OCI-LY1 (cell line): ENCODE results near the gene PXN.

Source experiments
- H2AFZ ChIP-seq: fragments of 200-600 bp; sonication (generic), shearing (Covaris generic); 2 replicates; pipeline ENCODE4 v1.6.0; 2014; ENCODE audit warnings: antibody characterized with exemption, mild to moderate bottlenecking, low read length
- H3F3A ChIP-seq: fragments of 200-600 bp; sonication (generic), shearing (Covaris generic); 2 replicates; pipeline ENCODE4 v1.6.0; 2014; ENCODE audit warnings: mild to moderate bottlenecking, antibody characterized with exemption, low read length, moderate library complexity; ENCODE audit not compliant: insufficient read depth
- H3K27ac ChIP-seq: fragments of 200-600 bp; sonication (generic); 2 replicates; pipeline ENCODE4 v1.5.1; 2014; ENCODE audit warnings: low read length, mixed run types, mild to moderate bottlenecking, low read depth; ENCODE audit not compliant: poor library complexity, severe bottlenecking
- H3K27me3 ChIP-seq: fragments of 200-600 bp; sonication (generic); 2 replicates; pipeline ENCODE4 v1.6.0; 2014; ENCODE audit warnings: antibody characterized with exemption, mild to moderate bottlenecking, low read length, moderate library complexity; ENCODE audit not compliant: insufficient read depth
- H3K36me3 ChIP-seq: fragments of 200-600 bp; sonication (generic); 2 replicates; pipeline ENCODE4 v1.6.1; 2014; ENCODE audit warnings: mild to moderate bottlenecking, antibody characterized with exemption, low read length, moderate library complexity, mixed read lengths; ENCODE audit not compliant: insufficient read depth
- H3K4me1 ChIP-seq: fragments of 200-600 bp; sonication (generic); 2 replicates; pipeline ENCODE4 v1.5.1; 2014; ENCODE audit warnings: mild to moderate bottlenecking, low read length, moderate library complexity; ENCODE audit not compliant: insufficient read depth, severe bottlenecking
- H3K4me2 ChIP-seq: fragments of 200-600 bp; sonication (generic), shearing (Covaris generic); 2 replicates; pipeline ENCODE4 v1.6.1; 2014; ENCODE audit warnings: low read length
- H3K4me3 ChIP-seq: fragments of 200-600 bp; sonication (generic); 2 replicates; pipeline ENCODE4 v1.5.1; 2014; ENCODE audit warnings: low read length, low read depth, mild to moderate bottlenecking, mixed read lengths; ENCODE audit not compliant: poor library complexity, severe bottlenecking
- H3K79me2 ChIP-seq: fragments of 200-600 bp; shearing (Covaris generic); 2 replicates; pipeline ENCODE4 v1.6.1; 2016; ENCODE audit warnings: mixed run types, low read length, mixed read lengths; ENCODE audit not compliant: insufficient read depth
- H3K9ac ChIP-seq: fragments of 200-600 bp; sonication (generic), shearing (Covaris generic); 2 replicates; pipeline ENCODE4 v1.6.1; 2014; ENCODE audit warnings: mild to moderate bottlenecking, low read length, mixed read lengths
- H3K9me2 ChIP-seq: fragments of 200-600 bp; sonication (generic), shearing (Covaris generic); 2 replicates; pipeline ENCODE4 v1.6.1; 2014; ENCODE audit warnings: low read depth, mild to moderate bottlenecking, low read length, mixed read lengths
- H3K9me3 ChIP-seq: fragments of 200-600 bp; shearing (Covaris generic); 2 replicates; pipeline ENCODE4 v1.6.1; 2014; ENCODE audit warnings: low read length, mixed read lengths
- H4K20me1 ChIP-seq: fragments of 200-600 bp; sonication (generic), shearing (Covaris generic); 2 replicates; pipeline ENCODE4 v1.6.0; 2016; ENCODE audit warnings: mild to moderate bottlenecking, low read length; ENCODE audit not compliant: insufficient read depth
- EZH2 ChIP-seq: fragments of 200-600 bp; sonication (generic), shearing (Covaris generic); IDR thresholded peaks from 2 replicates; pipeline ENCODE4 v1.8.0; 2017; ENCODE audit warnings: borderline replicate concordance, mixed run types, mild to moderate bottlenecking, antibody characterized with exemption, low read length, moderate library complexity, mixed read lengths
- TF ChIP-seq, protein P1 (sequence below): fragments of 200-600 bp; sonication (generic), shearing (Covaris generic); IDR thresholded peaks from 2 replicates; pipeline ENCODE4 v1.5.1; 2017; ENCODE audit warnings: mild to moderate bottlenecking, antibody characterized with exemption, low read length, moderate library complexity, mixed read lengths

Gene PXN

DNA sequence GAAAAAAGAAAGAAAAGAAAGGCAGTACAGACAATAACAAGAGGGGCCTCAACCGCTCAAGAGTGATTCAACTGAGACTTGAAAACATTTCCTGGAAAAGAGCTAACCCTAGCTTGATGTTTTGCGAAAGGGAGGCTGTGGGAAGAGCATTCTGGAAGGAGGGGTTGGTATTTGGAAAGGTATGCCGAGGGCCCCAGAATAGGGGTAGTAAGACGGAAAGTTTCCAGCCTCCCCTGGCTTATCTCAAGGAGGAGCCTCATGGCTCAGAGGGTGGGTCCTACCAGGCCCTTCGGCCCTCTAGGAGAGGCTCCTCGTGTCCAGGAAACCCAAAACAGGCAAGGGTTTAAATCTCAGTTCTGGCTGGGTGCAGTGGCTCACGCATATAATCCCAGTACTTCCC, 17.8 kb upstream of the PXN start:
- Histone ChIP-seq H3K9me2 (no peaks in the 10 kb centered on the region), H3K9me3 (peaks cover 4% of the 10 kb centered on the region), H3K4me2 (no peak overlapping the region), H3F3A (no peaks in the 10 kb centered on the region), H3K4me1 (no peaks in the 10 kb centered on the region), H3K79me2 (no peaks in the 10 kb centered on the region), H3K27me3 (no peaks in the 10 kb centered on the region), H2AFZ (no peak overlapping the region), H4K20me1 (no peaks in the 10 kb centered on the region), H3K9ac (no peak overlapping the region), H3K27ac (no peak overlapping the region), H3K36me3 (no peaks in the 10 kb centered on the region), H3K4me3 (no peak overlapping the region)
- TF ChIP-seq, protein P1, sequence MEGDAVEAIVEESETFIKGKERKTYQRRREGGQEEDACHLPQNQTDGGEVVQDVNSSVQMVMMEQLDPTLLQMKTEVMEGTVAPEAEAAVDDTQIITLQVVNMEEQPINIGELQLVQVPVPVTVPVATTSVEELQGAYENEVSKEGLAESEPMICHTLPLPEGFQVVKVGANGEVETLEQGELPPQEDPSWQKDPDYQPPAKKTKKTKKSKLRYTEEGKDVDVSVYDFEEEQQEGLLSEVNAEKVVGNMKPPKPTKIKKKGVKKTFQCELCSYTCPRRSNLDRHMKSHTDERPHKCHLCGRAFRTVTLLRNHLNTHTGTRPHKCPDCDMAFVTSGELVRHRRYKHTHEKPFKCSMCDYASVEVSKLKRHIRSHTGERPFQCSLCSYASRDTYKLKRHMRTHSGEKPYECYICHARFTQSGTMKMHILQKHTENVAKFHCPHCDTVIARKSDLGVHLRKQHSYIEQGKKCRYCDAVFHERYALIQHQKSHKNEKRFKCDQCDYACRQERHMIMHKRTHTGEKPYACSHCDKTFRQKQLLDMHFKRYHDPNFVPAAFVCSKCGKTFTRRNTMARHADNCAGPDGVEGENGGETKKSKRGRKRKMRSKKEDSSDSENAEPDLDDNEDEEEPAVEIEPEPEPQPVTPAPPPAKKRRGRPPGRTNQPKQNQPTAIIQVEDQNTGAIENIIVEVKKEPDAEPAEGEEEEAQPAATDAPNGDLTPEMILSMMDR = no peak
- TF ChIP-seq EZH2 = no peak

DNA sequence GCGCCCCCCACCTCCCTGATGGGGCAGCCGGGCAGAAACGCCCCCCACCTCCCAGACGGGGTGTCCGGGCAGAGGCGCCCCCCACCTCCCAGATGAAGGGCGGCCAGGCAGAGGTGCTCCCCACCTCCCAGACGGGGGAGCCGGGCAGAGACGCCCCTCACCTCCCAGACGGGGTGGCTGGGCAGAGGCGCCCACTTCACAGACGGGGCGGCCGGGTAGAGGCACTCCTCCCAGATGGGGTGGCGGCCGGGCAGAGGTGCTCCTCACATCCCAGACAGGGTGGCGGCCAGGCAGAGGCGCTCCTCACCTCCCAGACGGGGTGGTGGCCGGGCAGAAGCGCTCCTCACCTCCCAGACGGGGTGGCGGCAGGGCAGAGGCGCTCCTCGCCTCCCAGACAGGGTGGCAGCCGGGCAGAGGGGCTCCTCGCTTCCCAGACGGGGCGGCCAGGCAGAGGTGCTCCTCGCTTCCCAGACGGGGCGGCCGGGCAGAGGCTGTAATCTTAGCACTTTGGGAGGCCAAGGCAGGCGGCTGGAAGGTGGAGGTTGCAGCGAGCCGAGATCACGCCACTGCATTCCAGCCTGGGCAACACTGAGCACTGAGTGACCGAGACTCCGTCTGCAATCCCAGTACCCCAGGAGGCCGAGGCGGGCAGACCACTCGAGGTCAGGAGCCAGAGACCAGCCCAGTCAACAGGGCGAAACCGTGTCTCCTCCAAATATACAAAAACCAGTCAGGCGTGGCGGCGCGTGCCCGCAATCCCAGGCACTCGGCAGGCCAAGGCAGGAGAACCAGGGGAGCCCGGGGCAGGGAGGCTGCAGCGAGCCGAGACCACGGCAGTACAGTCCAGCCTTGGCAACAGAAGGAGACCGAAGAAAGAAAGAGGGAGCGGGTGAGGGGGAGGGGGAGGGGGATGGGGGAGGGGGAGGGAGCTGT, 12.9 kb upstream of the PXN start:
- Histone ChIP-seq H3K4me3 (no peak overlapping the region), H3K9ac (no peak overlapping the region), H3K36me3 (no peaks in the 10 kb centered on the region; the same call in 1 of the 2 replicates), H3K4me1 (no peaks in the 10 kb centered on the region), H3K27ac (no peak overlapping the region), H3K79me2 (no peaks in the 10 kb centered on the region), H2AFZ (no peak overlapping the region), H3K4me2 (no peak overlapping the region), H3K27me3 (no peaks in the 10 kb centered on the region; the same call in 1 of the 2 replicates), H3K9me2 (no peaks in the 10 kb centered on the region), H3F3A (no peaks in the 10 kb centered on the region), H3K9me3 (peaks cover 4% of the 10 kb centered on the region), H4K20me1 (no peaks in the 10 kb centered on the region)
- TF ChIP-seq EZH2 = no peak
- TF ChIP-seq, protein P1 = no peak

DNA sequence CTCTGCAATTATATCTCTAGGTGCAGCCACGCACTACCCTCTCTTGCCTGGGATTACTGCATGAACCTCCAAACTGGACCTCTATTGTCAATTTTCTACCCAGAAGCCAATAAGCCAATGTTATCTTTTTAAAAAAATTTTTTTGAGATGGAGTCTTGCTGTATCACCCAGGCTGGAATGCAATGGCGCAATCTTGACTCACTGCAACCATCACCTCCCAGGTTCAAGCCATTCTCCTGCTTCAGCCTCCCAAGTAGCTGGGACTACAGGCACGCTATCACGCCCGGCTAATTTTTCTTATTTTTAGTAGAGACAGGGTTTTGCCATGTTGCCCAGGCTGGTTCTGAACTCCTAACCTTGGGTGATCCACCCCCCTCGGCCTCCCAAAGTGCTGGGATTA, 11.2 kb upstream of the PXN start:
- Histone ChIP-seq H3K27ac (no peak overlapping the region), H3K9ac (no peak overlapping the region), H3K36me3 (no peaks in the 10 kb centered on the region; the same call in 1 of the 2 replicates), H3K4me1 (no peaks in the 10 kb centered on the region), H2AFZ (no peak overlapping the region), H3F3A (no peaks in the 10 kb centered on the region), H3K9me3 (peaks cover 4% of the 10 kb centered on the region), H3K79me2 (no peaks in the 10 kb centered on the region), H4K20me1 (no peaks in the 10 kb centered on the region), H3K4me2 (no peak overlapping the region), H3K27me3 (no peaks in the 10 kb centered on the region; the same call in 1 of the 2 replicates), H3K4me3 (no peak overlapping the region), H3K9me2 (no peaks in the 10 kb centered on the region)
- TF ChIP-seq, protein P1 = no peak
- no peak for TF ChIP-seq EZH2
